Peyer's patch (tissue), 4 donors: ENCODE measurements around the gene PTPN13.
"Not testable (repeated sequence)": the region's sequence is repeated elsewhere in the genome, so short reads cannot be mapped to it uniquely, and the experiment has no call there.

Source experiments
- CTCF ChIP-seq, 6 experiments: fragments of 450-650 bp in 4 of 6; fragments of 200-600 bp in 2 of 6; sonication (generic) in 1 of 6; IDR thresholded peaks; one replicate each; pipeline ENCODE4 v1.5.1; 2017 to 2019; ENCODE audit warnings: antibody characterized with exemption in 6 of 6, mild to moderate bottlenecking in 3 of 6, moderate library complexity in 1 of 6
- POLR2A ChIP-seq, 2 donors: fragments of 450-650 bp; IDR thresholded peaks; one replicate each; pipeline ENCODE4 v1.5.1; 2017; ENCODE audit warnings: antibody characterized with exemption in 2 of 2, mild to moderate bottlenecking in 2 of 2, moderate library complexity in 2 of 2

- not testable (repeated sequence) for TF ChIP-seq CTCF, POLR2A (IDR thresholded peaks at IDR 0.05)
Measured at GRCh38 chr4:86719149-86719548, 125.0 kb downstream of the PTPN13 start.
